Measurements from ENCODE around the gene CDC42BPB.

CDC42BPB gene

DNA sequence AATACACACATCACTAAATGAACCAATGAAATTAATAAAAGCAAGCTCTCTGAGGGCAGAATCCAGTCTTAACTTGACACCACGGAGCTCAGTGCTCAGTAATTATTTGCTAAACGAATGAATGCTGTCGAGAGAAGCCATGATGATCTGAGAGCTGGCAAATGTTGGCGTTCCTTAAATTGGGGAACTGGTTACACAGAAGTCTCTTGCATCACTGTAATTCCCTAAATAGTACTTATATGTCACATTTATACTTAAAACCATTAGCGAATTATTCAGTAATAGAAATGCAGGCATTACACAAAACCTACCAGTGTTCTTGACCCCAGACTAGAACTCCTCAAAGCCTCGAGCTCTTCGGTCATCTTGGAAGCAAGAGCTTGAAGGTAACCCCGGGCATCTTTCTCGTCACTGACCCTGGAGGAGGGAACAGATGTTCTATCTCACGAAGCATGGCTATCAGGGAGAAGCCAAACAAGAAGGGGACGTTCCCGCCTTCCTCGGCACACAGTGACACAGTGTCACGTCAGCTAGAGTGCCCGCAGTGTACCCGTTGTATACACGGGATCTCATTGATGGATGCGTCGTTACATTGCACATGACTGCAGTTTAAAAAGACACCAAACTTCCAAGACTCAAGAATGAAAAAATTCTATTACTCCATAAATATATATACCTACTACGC lies 91.2 kb downstream of the CDC42BPB start:
- DNase-seq = peak; percentile 64 to 73

DNA sequence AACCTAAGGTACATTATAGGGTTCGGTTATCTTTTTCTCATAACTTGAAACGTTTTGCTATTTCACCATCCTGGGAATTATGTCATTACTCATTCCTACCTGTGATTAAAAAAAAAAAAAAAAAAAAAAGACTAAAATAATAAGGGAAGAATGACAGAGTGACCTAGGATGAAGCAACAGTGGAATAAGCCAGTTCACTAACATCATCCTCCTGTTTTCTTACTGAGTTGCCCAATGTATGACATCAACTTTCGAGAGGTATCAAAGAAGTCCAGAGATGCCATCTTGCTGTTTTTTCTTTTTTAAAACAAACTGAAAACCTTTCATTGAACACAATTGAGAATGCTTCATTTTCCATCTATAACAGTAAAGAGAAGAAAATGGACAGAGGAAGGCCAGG lies 92.1 kb downstream of the CDC42BPB start:
- DNase-seq = peak; percentile 56 to 71

DNA sequence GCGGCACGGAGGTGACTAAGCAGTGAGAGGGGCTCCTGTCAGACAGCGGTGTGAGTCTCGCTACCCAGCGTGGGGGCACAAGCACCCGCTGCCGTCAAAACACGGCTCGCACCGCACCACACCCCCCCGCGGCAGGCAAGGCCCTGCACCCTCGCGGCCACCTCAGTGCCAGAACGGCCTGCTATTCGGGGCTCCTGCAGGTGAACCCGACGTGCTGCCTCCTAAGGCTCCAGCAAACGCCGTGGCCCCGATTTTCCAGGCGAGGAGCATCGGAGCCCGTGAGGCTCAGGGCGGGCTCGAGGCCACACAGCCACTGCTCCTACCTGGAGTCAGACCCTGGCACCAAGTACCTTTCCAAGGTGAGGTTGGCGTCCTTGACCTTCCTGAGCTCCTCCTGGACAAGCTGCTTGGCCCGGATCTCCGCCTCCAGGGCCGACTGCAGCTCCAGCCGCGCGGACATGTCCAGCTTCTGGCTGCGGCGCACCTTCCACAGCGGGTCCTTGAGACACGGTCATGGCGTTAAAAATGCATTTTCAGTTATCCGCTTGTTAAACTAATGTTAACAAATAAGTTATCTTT lies 93.1 kb downstream of the CDC42BPB start:
- no peak for DNase-seq

DNA sequence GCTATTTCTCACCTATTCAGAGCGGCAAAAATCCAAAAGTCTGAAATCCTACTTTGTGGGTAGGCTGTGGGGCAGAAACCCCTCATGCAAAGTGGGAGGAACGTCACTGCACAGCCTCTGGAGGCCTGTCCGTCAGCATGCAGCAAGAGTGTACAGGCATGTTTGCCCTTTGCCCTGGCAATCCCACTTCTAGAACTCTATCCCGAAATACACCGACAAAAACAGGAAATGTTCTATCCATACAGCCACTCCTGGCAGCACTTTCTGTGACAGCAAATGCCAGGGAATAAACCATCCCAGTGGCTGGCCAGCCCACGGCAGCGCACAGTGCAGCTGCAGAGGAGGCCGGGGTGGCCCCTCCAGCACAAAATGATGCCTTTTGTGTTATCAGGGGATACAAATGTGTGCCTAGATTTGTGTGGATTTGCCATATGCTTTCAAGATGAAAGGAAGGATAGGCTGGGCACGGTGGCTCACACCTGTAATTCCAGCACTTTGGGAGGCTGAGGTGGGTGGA lies 95.2 kb downstream of the CDC42BPB start:
- DNase-seq = no peak

DNA sequence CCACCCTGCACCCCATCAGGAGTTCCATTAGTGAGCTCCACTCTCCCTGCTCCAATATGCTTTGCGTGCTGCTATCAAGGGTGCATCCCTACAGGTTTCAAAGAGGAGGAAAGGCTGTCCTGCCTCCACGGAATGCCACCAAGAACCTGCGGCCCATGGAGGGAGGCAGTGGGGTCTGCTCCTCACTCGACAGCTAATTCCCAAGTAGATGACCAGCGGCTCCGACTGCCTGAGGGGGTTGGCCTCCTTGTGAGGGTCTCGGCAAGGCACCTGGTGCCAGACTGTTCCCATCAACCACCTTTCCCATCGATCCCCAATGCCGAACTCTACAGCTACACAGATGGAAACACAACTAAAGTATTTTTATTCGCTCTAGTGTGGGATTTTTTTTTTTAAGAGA lies 98.9 kb downstream of the CDC42BPB start:
- DNase-seq = no peak

DNA sequence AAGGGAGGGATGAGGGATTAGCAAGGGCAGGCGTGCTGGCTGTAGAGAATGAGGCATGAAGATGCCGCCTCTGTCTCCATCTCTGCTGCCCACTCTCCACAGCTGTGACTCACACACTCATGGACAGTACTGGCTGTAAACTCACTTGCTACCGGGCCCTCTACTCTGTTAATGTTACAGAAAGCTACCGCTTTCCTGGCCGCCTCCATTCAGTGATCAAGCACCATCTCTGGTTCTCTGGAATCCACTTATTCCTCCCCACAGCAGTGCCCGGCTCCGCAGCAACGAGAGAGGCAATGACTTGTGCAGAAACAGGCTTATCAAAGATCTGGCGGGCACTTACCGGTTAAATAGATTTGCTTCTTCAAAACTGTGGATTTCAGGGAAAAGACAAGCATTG lies 100.1 kb downstream of the CDC42BPB start:
- peak in 1 of 2 donors; percentile 33 for DNase-seq

DNA sequence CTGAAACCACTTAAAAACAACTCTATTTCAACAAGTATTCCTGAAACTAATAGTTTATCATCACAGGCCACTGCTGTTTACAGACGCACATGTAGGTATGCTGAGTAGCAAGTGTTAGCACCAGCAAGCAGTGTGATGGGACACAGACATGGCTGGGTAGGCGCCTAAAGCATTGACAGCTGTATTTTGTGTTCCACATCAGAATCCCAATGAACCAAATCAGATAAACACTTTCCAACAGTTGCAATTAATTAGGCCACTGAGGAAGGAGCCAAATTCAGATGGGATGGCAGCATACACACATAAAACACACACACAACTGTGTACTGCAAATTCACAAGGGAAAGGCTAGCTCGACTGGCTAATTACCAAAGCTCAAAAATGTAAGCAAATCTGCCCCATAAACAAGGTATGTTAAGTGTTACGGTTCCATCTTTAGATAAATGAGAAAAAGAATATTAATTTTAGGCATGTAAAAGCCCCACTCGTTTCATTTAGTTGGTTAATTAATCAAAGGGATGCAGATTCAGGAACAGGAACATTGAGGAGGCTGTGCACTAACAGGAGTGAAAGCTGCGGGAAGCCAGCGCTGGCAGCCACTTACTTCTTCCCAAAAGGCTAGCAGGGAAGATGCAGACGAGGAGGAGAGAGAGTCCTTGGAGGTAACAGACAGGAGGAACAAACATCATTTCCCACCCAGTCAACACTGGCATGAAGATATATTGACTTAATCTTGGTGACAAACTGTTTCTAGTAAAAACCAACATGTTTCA lies 101.5 kb downstream of the CDC42BPB start:
- DNase-seq = no peak

DNA sequence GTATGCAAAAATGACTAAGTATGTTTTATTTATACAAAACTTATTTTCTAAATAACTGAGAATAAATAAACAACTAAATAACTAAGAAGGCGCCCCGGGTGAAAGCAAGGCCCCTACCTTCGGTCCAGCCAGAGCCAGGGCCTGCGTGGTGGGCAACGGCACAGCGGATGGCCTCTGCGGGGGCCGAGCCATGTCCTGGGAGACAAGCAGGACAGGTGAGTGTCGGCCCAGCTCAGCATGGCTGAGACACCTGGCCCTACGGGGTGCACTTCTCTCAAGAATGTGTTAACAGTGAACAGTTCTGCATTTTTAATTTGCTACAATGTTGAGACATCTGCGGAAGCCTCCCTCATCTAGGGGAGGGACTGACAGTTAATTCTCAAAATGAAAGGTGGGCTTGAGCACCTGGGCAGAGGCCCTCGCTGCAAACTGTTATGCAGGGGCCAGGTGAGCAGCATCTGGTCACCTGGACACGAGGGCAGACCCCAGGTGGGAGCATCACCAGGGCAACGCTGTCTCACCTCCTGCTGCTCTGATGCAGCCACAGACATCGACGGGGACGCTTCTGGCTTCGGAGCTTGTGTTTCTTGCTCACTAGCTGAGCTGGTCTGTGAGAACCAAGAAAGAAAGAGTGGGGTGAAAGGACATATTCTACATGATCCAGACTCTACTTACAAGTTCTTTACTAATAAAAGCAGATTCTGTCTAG lies 103.1 kb downstream of the CDC42BPB start:
- DNase-seq = no peak

DNA sequence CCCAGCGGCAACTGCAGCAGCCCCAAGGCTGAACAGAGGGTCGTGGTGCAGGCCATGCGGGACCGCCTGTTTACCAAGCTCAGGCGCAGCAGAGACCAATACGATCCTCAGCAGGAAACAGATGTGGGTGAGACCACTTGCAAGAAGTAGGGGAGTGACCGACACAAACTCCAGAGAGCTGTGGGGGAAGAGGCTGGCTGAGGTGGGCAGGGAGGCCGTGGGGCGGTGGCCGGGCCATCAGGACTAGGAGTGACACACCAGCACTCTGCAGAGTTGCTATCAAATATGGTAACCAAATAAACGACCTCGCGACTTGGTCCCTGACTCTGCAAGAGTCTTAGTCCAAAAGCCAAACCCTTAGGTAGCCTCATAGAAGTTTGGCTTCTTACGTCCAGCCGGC lies 104.2 kb downstream of the CDC42BPB start:
- no peak for DNase-seq

DNA sequence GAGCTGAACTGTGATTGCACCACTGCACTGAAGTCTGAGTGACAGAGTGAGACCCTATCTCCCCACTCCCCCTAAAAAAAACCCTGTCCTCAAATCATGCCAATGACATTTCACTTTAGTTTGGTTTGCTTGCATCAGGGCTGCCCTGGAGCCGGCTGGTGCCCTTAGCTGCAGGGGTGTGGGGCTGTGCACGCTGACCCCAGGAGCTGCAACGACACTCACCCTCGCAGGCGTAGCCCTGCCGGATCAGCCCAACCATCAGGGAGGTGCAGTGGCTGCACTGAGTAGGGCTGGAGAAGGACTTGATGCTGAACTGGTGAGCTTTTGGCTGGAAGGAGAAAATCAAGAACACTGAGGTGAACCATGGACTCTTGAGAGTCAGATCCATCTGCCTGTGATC lies 105.1 kb downstream of the CDC42BPB start:
- no peak for DNase-seq

DNA sequence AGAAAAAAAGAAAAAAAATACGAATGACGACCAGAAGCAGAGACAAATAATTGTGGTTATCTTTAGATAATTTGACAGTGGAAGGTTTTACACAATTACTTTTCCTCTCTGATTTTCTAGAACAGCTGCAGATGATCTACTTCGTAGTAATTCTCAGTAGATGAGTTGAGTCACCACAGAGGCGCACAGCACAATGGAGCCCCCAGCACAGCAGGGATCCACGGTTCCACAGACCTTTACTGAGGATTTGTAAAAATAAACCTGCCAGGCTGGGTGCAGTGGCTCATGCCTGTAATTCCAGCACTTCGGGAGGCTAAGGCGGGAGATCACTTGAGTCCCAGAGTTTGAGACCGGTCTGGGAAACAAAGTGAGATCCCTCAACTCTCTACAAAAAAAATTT lies 105.5 kb downstream of the CDC42BPB start:
- no peak for DNase-seq

DNA sequence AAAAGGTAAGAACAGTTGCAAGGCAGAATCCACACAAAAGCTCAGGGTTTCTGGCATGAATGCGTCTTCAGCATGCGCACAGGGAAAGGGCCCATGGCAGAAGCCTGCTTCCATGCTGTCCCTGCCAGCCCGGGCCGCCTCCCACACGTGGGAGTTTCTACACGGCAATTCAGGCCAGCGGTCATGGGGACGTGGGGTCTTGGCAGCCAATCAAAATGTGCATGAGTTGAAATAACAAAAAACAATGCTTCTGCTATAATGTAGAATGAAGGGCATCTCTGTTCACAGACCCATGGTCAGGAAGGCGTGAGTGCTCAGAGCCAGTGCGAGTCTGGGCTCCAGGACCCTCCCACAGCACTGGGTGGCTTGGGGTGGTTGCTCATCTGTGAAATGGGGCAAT lies 106.3 kb downstream of the CDC42BPB start:
- DNase-seq = no peak

DNA sequence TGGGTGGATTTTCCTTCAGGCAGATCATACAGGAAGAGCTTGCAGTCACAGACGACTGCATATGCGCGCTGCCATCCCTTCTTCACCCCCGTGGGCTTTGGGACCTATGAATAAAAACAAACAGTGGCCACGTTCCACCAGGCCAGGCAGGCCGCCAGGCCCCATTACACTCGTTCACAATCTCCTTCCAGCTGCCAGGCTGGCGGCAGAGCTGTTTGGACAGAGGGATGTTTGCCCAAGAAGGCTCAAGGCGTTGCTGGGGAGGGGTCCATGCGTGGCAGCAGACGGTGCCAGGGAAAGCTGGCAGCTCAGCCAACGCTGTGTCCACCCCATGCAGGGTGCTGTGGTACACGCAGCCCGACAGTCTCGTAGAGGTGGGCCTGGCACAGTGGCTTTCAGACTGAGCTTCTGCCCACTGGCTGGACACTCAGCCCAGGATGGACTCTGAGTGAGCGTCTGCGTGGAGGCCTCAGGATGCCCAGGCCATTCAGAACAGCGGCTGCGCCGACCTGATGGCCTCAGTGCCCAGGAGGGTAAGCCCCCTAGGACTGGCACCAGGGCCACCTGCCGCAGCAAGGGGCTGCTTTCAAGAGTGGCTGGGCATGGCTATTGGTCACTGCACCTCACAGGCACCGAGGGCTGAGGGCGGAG lies 107.4 kb downstream of the CDC42BPB start:
- DNase-seq = no peak

DNA sequence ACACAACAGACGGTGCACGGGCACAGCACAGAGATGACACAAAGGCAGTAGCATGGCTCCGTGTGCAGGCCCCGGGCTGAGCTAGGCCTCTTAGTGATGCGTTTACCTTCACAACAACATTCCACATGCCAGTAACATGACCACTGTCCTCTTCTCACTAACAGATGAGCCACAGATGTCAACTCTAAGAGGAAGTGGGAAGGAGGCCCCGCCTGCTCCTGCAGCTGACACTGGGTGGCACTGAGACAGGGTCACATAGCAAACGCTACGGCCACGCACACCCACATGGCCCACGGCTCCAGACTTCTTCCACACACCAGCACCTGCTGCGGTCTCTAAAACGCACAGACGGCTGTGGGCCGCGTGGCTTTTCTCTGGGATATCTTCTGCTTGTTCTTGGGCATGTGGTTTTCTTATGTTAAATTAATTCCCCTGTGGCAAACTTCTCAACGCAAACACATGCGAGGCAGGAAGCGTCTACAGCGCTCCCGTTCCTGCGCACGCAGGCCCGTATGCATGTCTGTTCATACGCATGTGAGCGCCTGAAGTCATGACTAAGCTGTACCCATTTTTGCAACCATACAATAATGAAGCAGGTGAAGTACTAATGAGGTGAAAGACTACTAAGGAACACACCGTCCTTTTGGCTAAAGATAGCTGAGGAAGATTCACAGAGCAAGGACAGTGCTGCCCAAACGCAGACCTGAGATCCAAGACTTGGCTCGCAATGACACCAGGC lies 108.1 kb downstream of the CDC42BPB start:
- DNase-seq = peak; percentile 52 to 59

DNA sequence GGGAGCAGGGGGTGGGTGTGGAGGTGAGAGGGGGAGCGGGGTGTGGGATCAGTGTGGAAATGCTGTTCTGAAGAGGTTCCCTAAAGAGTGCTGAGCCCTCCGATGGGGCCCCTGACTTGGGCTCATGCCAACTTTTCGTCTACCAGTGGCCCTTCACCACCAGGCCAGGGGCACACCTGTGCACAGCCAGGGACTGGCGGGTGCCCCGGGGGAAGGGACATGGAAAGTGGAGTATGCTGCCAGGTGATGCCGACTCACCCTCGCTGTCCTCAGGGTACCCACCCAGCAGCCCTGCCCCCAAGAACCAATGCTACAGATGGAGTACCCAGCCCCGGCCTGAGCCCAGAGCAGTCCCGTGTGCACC lies 108.7 kb downstream of the CDC42BPB start:
- DNase-seq = no peak

DNA sequence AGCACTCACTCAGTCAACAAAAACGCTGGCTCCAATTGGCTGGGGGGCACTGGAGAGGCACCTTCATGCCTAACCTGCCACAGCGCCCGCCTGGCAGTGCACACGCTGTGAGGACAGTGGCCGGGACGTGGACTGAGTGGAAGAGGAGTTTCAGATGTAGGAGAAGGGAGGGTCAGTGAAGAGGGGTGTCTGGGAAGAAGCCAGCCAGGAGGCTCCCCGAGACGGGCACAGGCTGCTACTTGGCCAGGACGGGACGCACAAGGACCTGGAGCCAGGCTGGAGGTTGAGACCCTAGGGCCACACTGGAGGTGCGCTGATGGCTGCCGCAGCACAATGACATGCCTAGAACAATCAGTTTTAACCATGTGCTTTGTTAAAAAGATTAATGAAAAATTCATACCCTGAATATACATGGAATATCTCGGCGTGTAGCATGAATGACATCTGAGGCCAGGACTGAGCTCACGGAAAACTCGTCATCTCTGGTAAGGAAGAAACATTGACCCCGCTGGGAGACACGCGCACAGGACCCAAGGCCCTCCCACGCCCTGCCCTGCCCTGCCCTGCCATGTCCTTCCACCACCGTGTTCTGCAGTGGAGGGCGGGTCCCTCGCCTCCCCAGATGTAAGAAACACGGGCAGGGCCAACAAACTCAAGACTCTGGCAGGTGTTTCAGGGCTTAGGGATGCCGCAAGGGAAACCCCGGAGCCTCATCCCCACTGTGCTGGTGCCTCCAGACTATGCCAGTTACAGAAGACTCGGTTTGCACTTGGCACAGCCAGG lies 109.8 kb downstream of the CDC42BPB start:
- no peak for DNase-seq

DNA sequence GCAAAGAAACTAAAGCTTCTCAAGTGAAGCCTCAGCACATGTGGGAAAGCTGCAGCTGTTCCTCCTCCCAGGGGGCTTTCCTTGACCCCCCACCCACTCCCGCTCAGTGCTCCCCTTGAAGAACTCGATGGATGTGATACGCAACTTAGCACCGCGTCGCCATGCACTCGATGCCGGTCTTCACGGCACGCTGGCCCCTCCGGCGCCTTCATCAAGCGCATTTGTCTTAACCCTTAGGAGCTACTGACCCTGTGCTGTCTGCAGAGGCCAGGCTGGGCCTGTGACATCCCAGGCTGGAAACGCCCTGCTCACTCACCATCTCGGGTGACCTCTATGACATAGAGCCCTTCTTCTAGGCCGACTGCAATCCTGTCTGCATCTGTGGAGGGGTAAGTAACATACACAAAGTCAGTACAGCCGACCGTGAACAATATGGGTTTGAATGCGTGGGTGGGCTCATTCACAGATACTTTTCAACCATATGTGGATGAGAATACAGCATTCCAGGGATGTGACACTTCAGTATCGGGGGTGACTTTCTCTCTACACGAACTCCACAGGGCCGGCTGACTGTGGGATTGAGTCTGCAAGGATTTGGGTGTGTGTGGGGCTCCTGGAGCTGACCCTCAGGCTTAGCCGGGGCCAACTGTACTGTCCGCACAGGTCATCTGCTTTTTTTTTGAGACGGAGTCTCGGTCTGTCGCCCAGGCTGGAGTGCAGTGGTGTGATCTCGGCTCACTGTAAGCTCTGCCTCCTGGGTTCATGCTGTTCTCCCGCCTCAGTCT lies 111.8 kb downstream of the CDC42BPB start:
- no peak for DNase-seq

DNA sequence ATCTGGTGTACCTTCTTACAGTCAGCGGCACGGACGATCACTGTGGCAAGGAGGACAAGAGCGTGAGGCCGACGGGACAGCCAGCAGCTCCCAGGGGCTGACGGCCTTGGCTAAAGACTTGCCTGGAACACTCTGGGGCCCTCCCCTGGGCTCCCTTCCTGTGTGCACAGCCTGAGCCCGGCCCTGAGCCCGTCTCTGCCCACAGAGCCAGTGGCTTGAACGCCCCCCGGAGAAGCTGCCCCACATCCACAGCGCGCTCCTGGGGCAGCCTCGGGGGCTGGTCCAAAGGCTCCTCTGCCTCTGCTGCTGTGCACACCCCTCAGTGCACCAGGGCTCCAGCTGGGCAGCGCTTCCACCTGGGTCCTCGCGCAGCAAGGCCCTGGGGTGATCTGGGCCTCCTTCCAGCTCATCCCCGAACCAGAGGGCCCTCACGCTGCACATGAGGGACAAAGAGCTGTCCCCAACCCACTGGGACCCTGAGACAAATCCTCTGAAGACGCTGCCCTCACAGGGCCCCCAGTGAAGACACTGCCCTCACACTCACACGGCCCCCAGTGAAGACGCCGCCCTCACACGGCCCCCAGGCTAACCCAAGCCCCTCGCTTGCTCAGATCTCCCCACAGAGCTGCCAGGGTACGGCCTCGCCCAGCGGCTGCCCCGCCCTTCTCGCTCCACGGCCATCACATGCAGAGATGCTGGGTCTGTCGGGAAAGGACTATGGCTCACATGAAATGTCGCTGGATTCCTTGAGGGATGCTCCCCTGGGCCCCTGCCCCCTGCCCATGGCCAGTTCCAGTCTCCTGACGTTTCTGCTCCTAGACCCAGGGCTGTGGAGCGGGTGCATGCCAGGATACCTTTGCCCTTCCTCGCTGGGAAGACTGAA lies 112.7 kb downstream of the CDC42BPB start:
- DNase-seq = no peak

DNA sequence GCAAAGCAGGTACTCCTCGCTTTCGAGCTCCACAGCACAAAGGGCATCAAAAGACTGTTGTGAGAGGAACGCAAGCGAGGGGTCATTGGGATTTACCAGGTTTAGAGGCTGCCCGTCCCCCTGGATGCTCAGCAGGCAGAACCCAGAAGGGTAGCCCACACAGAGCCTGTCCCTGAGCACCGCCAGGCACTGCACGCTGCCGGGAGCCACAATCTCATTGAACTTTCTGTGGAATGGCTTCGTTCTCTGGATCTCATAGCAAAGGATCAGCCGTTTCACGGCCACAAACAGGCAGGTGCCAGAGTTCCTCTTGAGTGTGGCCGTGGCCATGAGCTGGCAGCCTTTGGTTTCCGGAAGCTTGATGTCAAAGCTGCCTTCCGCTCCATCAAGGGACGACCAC lies 113.4 kb downstream of the CDC42BPB start:
- no peak for DNase-seq
